ENCODE data around the gene TTC7B. TPM values are rescaled to one million over a fixed set of nuclear protein-coding genes. Genes with fewer than 3 reads are reported as not detected.

Gene TTC7B
- total and polyA plus RNA-seq, 2 of the 13 experiments (the other 11 are each of a cell fraction or from before 2014, with no cell fraction given) = 1.3 to 3.2 TPM

GRCh38 chr14:90733139-90733808, 83.0 kb downstream of the TTC7B start:
- ATAC-seq (no peak), DNase-seq (ENCODE audit: low spot score) (no peak), FAIRE-seq (no peak)
- no peaks in the 10 kb centered on the region for H3K27me3 ChIP-seq (ENCODE audit: control insufficient read depth in 1 of 2, insufficient read depth in 2 of 2, low read length in 2 of 2)
- H3K27ac ChIP-seq (ENCODE audit: extremely low read length, insufficient read depth, low read length) = no peak overlapping the region
- no peaks in the 10 kb centered on the region for H4K20me1 ChIP-seq (ENCODE audit: insufficient read depth, low read length)
- H3K4me1 ChIP-seq (ENCODE audit: insufficient read depth, low read length) = no peaks in the 10 kb centered on the region
- ChIA-PET POLR2A (no interaction called here), CTCF (ENCODE audit: low intra/inter-chr PET ratio, low total read pairs) (no interaction called here)
- WGBS (ENCODE audit: low lambda C conversion rate) = 79% methylated on average over 16 of the region's 16 CpGs
- H2AFZ ChIP-seq (ENCODE audit: low read length) = no peak overlapping the region
- intact Hi-C loops (cut with micrococcal nuclease; ENCODE audit: unreplicated experiment) (no loop called here), in situ Hi-C loops (cut with HindIII; ENCODE audit: extremely low pct_ligation_motif_present, low pct_unique_long_range_greater_than_20kb) (no loop called here)
- no peak overlapping the region for H3K4me2 ChIP-seq (ENCODE audit: low read depth, low read length)
- no peaks in the 10 kb centered on the region for H3K36me3 ChIP-seq (replicated peaks in 1 of 2; ENCODE audit: control insufficient read depth in 1 of 2, insufficient read depth in 2 of 2, low read length in 2 of 2)
- TF ChIP-seq NR2F2 (IDR thresholded peaks at IDR 0.05; ENCODE audit: borderline replicate concordance, low read depth) (no peak), ZNF619 (CRISPR knock-in tag; IDR thresholded peaks at IDR 0.05) (no peak), ESRRA (CRISPR knock-in tag; IDR thresholded peaks at IDR 0.05; ENCODE audit: low read depth) (no peak), SRF (IDR thresholded peaks at IDR 0.05; ENCODE audit: low read depth, low read length) (no peak), SP2 (CRISPR knock-in tag; IDR thresholded peaks at IDR 0.05) (no peak), STAT5B (CRISPR knock-in tag; IDR thresholded peaks at IDR 0.05) (no peak), ZNF264 (CRISPR knock-in tag; IDR thresholded peaks at IDR 0.05) (no peak), TFAP4 (IDR thresholded peaks at IDR 0.05; ENCODE audit: borderline replicate concordance, low read depth) (no peak), CBX2 (IDR thresholded peaks at IDR 0.05; ENCODE audit: low read depth, low read length) (no peak), CBX2 (CRISPR knock-in tag; IDR thresholded peaks at IDR 0.05; ENCODE audit: low read depth) (no peak), DBP (CRISPR knock-in tag; IDR thresholded peaks at IDR 0.05; ENCODE audit: not compliant biosample characterization) (no peak), MTA3 (CRISPR knock-in tag; IDR thresholded peaks at IDR 0.05) (no peak), TOPORS (CRISPR knock-in tag; IDR thresholded peaks at IDR 0.05) (no peak), CBFB (CRISPR knock-in tag; IDR thresholded peaks at IDR 0.05) (no peak), TAF15 (IDR thresholded peaks at IDR 0.05; ENCODE audit: low read depth, low read length, poor library complexity, severe bottlenecking) (no peak)
- TF ChIP-seq, protein P1, sequence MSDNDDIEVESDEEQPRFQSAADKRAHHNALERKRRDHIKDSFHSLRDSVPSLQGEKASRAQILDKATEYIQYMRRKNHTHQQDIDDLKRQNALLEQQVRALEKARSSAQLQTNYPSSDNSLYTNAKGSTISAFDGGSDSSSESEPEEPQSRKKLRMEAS (IDR thresholded peaks at IDR 0.05) = no peak
- TF ChIP-seq, protein P2, sequence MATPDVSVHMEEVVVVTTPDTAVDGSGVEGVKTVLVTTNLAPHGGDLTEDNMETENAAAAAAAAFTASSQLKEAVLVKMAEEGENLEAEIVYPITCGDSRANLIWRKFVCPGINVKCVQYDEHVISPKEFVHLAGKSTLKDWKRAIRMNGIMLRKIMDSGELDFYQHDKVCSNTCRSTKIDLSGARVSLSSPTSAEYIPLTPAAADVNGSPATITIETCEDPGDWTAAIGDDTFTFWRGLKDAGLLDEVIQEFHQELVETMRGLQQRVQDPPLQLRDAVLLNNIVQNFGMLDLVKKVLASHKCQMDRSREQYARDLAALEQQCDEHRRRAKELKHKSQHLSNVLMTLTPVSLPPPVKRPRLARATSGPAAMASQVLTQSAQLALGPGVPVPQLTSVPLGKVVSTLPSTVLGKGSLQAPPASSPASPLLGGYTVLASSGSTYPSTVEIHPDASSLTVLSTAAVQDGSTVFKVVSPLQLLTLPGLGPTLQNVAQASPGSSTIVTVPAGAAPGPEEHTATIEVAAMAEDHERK (CRISPR knock-in tag; IDR thresholded peaks at IDR 0.05; ENCODE audit: low read depth) = no peak
- no peak overlapping the region for H3K9ac ChIP-seq (ENCODE audit: insufficient read depth, low read depth, low read length)
- no TSS peak for BruUV-seq (replicated peaks)
- no peaks in the 10 kb centered on the region for H3K9me3 ChIP-seq (ENCODE audit: low read length)
- H3K4me3 ChIP-seq (replicated peaks in 1 of 3; ENCODE audit: insufficient read depth in 1 of 3, low read depth in 2 of 3, low read length in 3 of 3) = no peak overlapping the region
- no peaks in the 10 kb centered on the region for H3K79me2 ChIP-seq (ENCODE audit: insufficient read depth, low read length)
